Activated CD8-positive, alpha-beta T cell treated with anti-CD3 and anti-CD28 coated beads, Interleukin-2, amount 10 ng/mL, durations not matched to agents 7 days and 5 days (primary cell): ENCODE data around the gene TMEM176A. TPM values are rescaled to one million over a fixed set of nuclear protein-coding genes. Genes with fewer than 3 reads are reported as not detected.
A peak's percentile ranks its signal among the peaks of the same experiment; 100 is the strongest.

Experiments used
- ATAC-seq: fragments of 150-1000 bp; cut with Tn5 transposase; one replicate; pipeline ENCODE4 v1.10.0; 2021; ENCODE audit warnings: moderate library complexity
- CTCF ChIA-PET: fragments of 350-600 bp; sonication (Branson Sonifier 250); formaldehyde crosslinking; loops from one replicate; lab custom pipeline; 2021; ENCODE audit warnings: antibody characterized with exemption; lab: Charles Lee
- POLR2A ChIA-PET: fragments of 350-600 bp; sonication (Branson Sonifier 250); formaldehyde crosslinking; loops from one replicate; lab custom pipeline; 2021; ENCODE audit warnings: antibody characterized with exemption; lab: Charles Lee
- DNase-seq: peaks from one replicate; pipeline ENCODE4 v3.0.0-alpha.2; 2020
- H3K27ac Mint-ChIP-seq: one replicate; pipeline ENCODE4 v1.8.0; 2021; ENCODE audit warnings: mild to moderate bottlenecking, mixed read lengths
- H3K27me3 Mint-ChIP-seq: one replicate; pipeline ENCODE4 v1.8.0; 2021; ENCODE audit warnings: low read depth, mixed read lengths
- H3K36me3 Mint-ChIP-seq: one replicate; pipeline ENCODE4 v1.8.0; 2021; ENCODE audit warnings: low read depth, mixed read lengths
- H3K4me1 Mint-ChIP-seq: one replicate; pipeline ENCODE4 v1.8.0; 2021; ENCODE audit warnings: low read depth, mixed read lengths
- H3K4me3 Mint-ChIP-seq: one replicate; pipeline ENCODE4 v1.8.0; 2021; ENCODE audit warnings: mild to moderate bottlenecking, mixed read lengths
- H3K9me3 Mint-ChIP-seq: one replicate; pipeline ENCODE4 v1.8.0; 2022; ENCODE audit warnings: mixed read lengths; ENCODE audit not compliant: insufficient read depth
- total RNA-seq, 2 experiments: library from RNA; stranded (reverse); gene quantifications; one replicate each; pipeline ENCODE4 v1.2.3, GENCODE V29; 2021

The TMEM176A gene
- total RNA-seq, 2 experiments from 2014 or later: not detected

GRCh38 chr7:150842018-150842417 is 41.4 kb downstream of the TMEM176A start:
- ATAC-seq (no peak), DNase-seq (no peak)
- H3K4me1 Mint-ChIP-seq: no peaks in the 10 kb centered on the region
- peaks cover 18% of the 10 kb centered on the region for H3K27me3 Mint-ChIP-seq
- no peak overlapping the region for H3K27ac Mint-ChIP-seq
- no peaks in the 10 kb centered on the region for H3K36me3 Mint-ChIP-seq
- H3K9me3 Mint-ChIP-seq: no peaks in the 10 kb centered on the region
- ChIA-PET CTCF (no interaction called here), POLR2A (no interaction called here)
- no peak overlapping the region for H3K4me3 Mint-ChIP-seq

- ATAC-seq: no peak
- H3K9me3 Mint-ChIP-seq: no peaks in the 10 kb centered on the region
- CTCF ChIA-PET: no interaction called here
Measured at GRCh38 chr7:150842716-150843115, 42.1 kb downstream of the TMEM176A start.

GRCh38 chr7:150845421-150845861 is 44.9 kb downstream of the TMEM176A start:
- H3K9me3 Mint-ChIP-seq: no peaks in the 10 kb centered on the region
- peaks cover 17% of the 10 kb centered on the region for H3K27me3 Mint-ChIP-seq
- ChIA-PET CTCF (no interaction called here), POLR2A (no interaction called here)
- ATAC-seq: no peak
- no peak overlapping the region for H3K4me3 Mint-ChIP-seq
- no peak overlapping the region for H3K27ac Mint-ChIP-seq
- H3K4me1 Mint-ChIP-seq: no peaks in the 10 kb centered on the region
- no peak for DNase-seq
- no peaks in the 10 kb centered on the region for H3K36me3 Mint-ChIP-seq

More at GRCh38 chr7:150842716-150843115, 42.1 kb downstream of the TMEM176A start:
- Mint-ChIP-seq H3K36me3 (no peaks in the 10 kb centered on the region), H3K4me1 (no peaks in the 10 kb centered on the region), H3K27ac (no peak overlapping the region), H3K4me3 (no peak overlapping the region), H3K27me3 (peaks cover 18% of the 10 kb centered on the region)
- DNase-seq: no peak
- POLR2A ChIA-PET: no interaction called here

- Mint-ChIP-seq H3K36me3 (no peaks in the 10 kb centered on the region), H3K4me3 (no peak overlapping the region), H3K9me3 (no peaks in the 10 kb centered on the region), H3K27me3 (peaks cover 24% of the 10 kb centered on the region), H3K4me1 (peaks cover under 1% of the 10 kb centered on the region), H3K27ac (no peak overlapping the region)
- ChIA-PET CTCF (interaction anchor here (1.5 kb wide), 1 partner anchor 538 kb away, joined by 3 read pairs; no protein-coding TSS in a partner anchor), POLR2A (no interaction called here)
- ATAC-seq: no peak
- no peak for DNase-seq
Measured at GRCh38 chr7:150846291-150847115, 45.9 kb downstream of the TMEM176A start.

GRCh38 chr7:150847536-150847935 is 47.0 kb downstream of the TMEM176A start:
- Mint-ChIP-seq H3K36me3 (no peaks in the 10 kb centered on the region), H3K9me3 (no peaks in the 10 kb centered on the region), H3K4me3 (no peak overlapping the region), H3K27me3 (peaks cover 31% of the 10 kb centered on the region), H3K27ac (no peak overlapping the region), H3K4me1 (peaks cover 10% of the 10 kb centered on the region)
- ATAC-seq (no peak), DNase-seq (no peak)
- ChIA-PET CTCF (interaction anchor here (1.5 kb wide), 1 partner anchor 539 kb away, joined by 3 read pairs; no protein-coding TSS in a partner anchor), POLR2A (interaction anchor here (0.6 kb wide), 1 partner anchor 415 kb away, joined by 3 read pairs; no protein-coding TSS in a partner anchor)

- no peak for DNase-seq
- Mint-ChIP-seq H3K36me3 (no peaks in the 10 kb centered on the region), H3K27ac (no peak overlapping the region), H3K4me1 (peaks cover 10% of the 10 kb centered on the region), H3K9me3 (no peaks in the 10 kb centered on the region), H3K4me3 (no peak overlapping the region), H3K27me3 (peaks cover 31% of the 10 kb centered on the region)
- POLR2A ChIA-PET: no interaction called here
- ATAC-seq: no peak
- CTCF ChIA-PET: no interaction called here
Measured at GRCh38 chr7:150848111-150848510, 47.5 kb downstream of the TMEM176A start.

- peak; percentile 14 for DNase-seq
- Mint-ChIP-seq H3K9me3 (no peaks in the 10 kb centered on the region), H3K27me3 (peaks cover 31% of the 10 kb centered on the region), H3K27ac (no peak overlapping the region), H3K4me3 (no peak overlapping the region), H3K36me3 (no peaks in the 10 kb centered on the region), H3K4me1 (peaks cover 10% of the 10 kb centered on the region)
- ATAC-seq: no peak
- CTCF ChIA-PET: no interaction called here
- POLR2A ChIA-PET: no interaction called here
Measured at GRCh38 chr7:150848561-150849115, 48.1 kb downstream of the TMEM176A start.

GRCh38 chr7:150849204-150849775 is 48.7 kb downstream of the TMEM176A start:
- no peak overlapping the region for H3K27ac Mint-ChIP-seq
- POLR2A ChIA-PET: no interaction called here
- H3K4me3 Mint-ChIP-seq: no peak overlapping the region
- ATAC-seq (no peak), DNase-seq (peak; percentile 17)
- no peaks in the 10 kb centered on the region for H3K36me3 Mint-ChIP-seq
- H3K4me1 Mint-ChIP-seq: peaks cover 10% of the 10 kb centered on the region
- H3K27me3 Mint-ChIP-seq: peaks cover 29% of the 10 kb centered on the region
- H3K9me3 Mint-ChIP-seq: no peaks in the 10 kb centered on the region
- CTCF ChIA-PET: no interaction called here

- Mint-ChIP-seq H3K27me3 (peaks cover 27% of the 10 kb centered on the region), H3K36me3 (no peaks in the 10 kb centered on the region), H3K4me1 (peaks cover 10% of the 10 kb centered on the region), H3K27ac (no peak overlapping the region), H3K9me3 (no peaks in the 10 kb centered on the region), H3K4me3 (no peak overlapping the region)
- DNase-seq (no peak), ATAC-seq (no peak)
- CTCF ChIA-PET: interaction anchor here (0.6 kb wide), 1 partner anchor 446 kb away, joined by 3 read pairs; no protein-coding TSS in a partner anchor
- POLR2A ChIA-PET: no interaction called here
Measured at GRCh38 chr7:150850273-150850672, 49.7 kb downstream of the TMEM176A start.

GRCh38 chr7:150851492-150852370 is 51.2 kb downstream of the TMEM176A start:
- no peaks in the 10 kb centered on the region for H3K36me3 Mint-ChIP-seq

GRCh38 chr7:150852371-150852905 is 51.9 kb downstream of the TMEM176A start, which contains the start of gene AOC1:
AOC1 (plus strand) TSS chr7:150852517; CDS start chr7:150856471, 3,954 bp downstream.
- peaks cover 10% of the 10 kb centered on the region for H3K4me1 Mint-ChIP-seq
- ChIA-PET POLR2A (no interaction called here), CTCF (no interaction called here)
- H3K4me3 Mint-ChIP-seq: no peak within 1 kb of the TSS
- no peak for ATAC-seq
- peak; percentile 17 for DNase-seq
- no peaks in the 10 kb centered on the region for H3K36me3 Mint-ChIP-seq
- H3K27ac Mint-ChIP-seq: no peak within 1 kb of the TSS
- H3K9me3 Mint-ChIP-seq: no peaks in the 10 kb centered on the region
- H3K27me3 Mint-ChIP-seq: peaks cover 22% of the 10 kb centered on the region

More at GRCh38 chr7:150851492-150852370, 51.2 kb downstream of the TMEM176A start:
- Mint-ChIP-seq H3K27ac (no peak overlapping the region), H3K27me3 (peaks cover 22% of the 10 kb centered on the region), H3K9me3 (no peaks in the 10 kb centered on the region), H3K4me3 (no peak overlapping the region), H3K4me1 (peaks cover 10% of the 10 kb centered on the region)
- ChIA-PET CTCF (no interaction called here), POLR2A (no interaction called here)
- DNase-seq (peak; percentile 20), ATAC-seq (no peak)
